GM23338 (cell line): Measurements from ENCODE around the gene NECAP2. TPM values are rescaled to one million over a fixed set of nuclear protein-coding genes. Genes with fewer than 3 reads are reported as not detected.

Source experiments
- ATAC-seq: fragments of 200-7000 bp; cut with Tn5 transposase; 3 replicates; pipeline ENCODE4 v1.9.1; 2020
- DNase-seq: peaks from one replicate; pipeline ENCODE4 v3.0.0-alpha.2; 2015; ENCODE audit warnings: low spot score
- H2AFZ ChIP-seq: fragments of 200-600 bp; sonication (generic); 2 replicates; pipeline ENCODE4 v1.8.0; 2016; ENCODE audit warnings: antibody characterized with exemption, mild to moderate bottlenecking, moderate library complexity
- H3F3A ChIP-seq: fragments of 200-600 bp; sonication (generic); replicated peaks from 2 replicates; pipeline ENCODE4 v1.8.0; 2017; ENCODE audit warnings: antibody characterized with exemption, mixed run types, low read depth
- H3K27ac ChIP-seq: fragments of 200-600 bp; sonication (generic); 2 replicates; pipeline ENCODE4 v1.6.1; 2016; ENCODE audit warnings: low read depth
- H3K27me3 ChIP-seq: fragments of 200-600 bp; sonication (generic); 2 replicates; pipeline ENCODE4 v1.8.0; 2016; ENCODE audit warnings: mild to moderate bottlenecking, mixed run types, moderate library complexity; ENCODE audit not compliant: insufficient read depth
- H3K36me3 ChIP-seq: fragments of 200-600 bp; sonication (generic); 2 replicates; pipeline ENCODE4 v1.8.0; 2016; ENCODE audit warnings: mild to moderate bottlenecking; ENCODE audit not compliant: insufficient read depth
- H3K4me1 ChIP-seq: fragments of 200-600 bp; sonication (generic); 2 replicates; pipeline ENCODE4 v1.8.0; 2016; ENCODE audit warnings: mild to moderate bottlenecking, moderate library complexity; ENCODE audit not compliant: insufficient read depth
- H3K4me2 ChIP-seq: fragments of 200-600 bp; sonication (generic); 2 replicates; pipeline ENCODE4 v1.7.1; 2017; ENCODE audit warnings: mixed run types
- H3K4me3 ChIP-seq: fragments of 200-600 bp; sonication (generic); 2 replicates; pipeline ENCODE4 v1.6.1; 2016; ENCODE audit warnings: mixed run types
- H3K79me2 ChIP-seq: fragments of 200-600 bp; sonication (generic); replicated peaks from 2 replicates; pipeline ENCODE4 v1.8.0; 2017; ENCODE audit warnings: mild to moderate bottlenecking; ENCODE audit not compliant: insufficient read depth
- H3K9me2 ChIP-seq: fragments of 200-600 bp; sonication (generic); 2 replicates; pipeline ENCODE4 v1.8.0; 2017; ENCODE audit not compliant: insufficient read depth
- H4K20me1 ChIP-seq: fragments of 200-600 bp; sonication (generic); replicated peaks from 2 replicates; pipeline ENCODE4 v1.8.0; 2017; ENCODE audit warnings: mild to moderate bottlenecking; ENCODE audit not compliant: insufficient read depth
- H3K27ac Mint-ChIP-seq: 2 replicates; pipeline ENCODE4 v1.8.0; 2020; ENCODE audit warnings: inconsistent platforms, mild to moderate bottlenecking, moderate library complexity, mixed read lengths
- H3K27me3 Mint-ChIP-seq: 3 replicates; pipeline ENCODE4 v1.8.0; 2022; ENCODE audit warnings: low read depth, mild to moderate bottlenecking, moderate library complexity, mixed read lengths, inconsistent platforms; ENCODE audit not compliant: insufficient read depth, poor library complexity
- H3K36me3 Mint-ChIP-seq: 3 replicates; pipeline ENCODE4 v1.8.0; 2021; ENCODE audit warnings: low read depth, mild to moderate bottlenecking, inconsistent platforms, moderate library complexity, mixed read lengths
- H3K4me1 Mint-ChIP-seq: 3 replicates; pipeline ENCODE4 v1.8.0; 2020; ENCODE audit warnings: mild to moderate bottlenecking, inconsistent platforms, mixed read lengths
- H3K4me3 Mint-ChIP-seq: 3 replicates; pipeline ENCODE4 v1.8.0; 2021; ENCODE audit warnings: moderate library complexity, mild to moderate bottlenecking, inconsistent platforms, mixed read lengths
- H3K9me3 Mint-ChIP-seq: 3 replicates; pipeline ENCODE4 v1.8.0; 2020; ENCODE audit warnings: moderate library complexity, mild to moderate bottlenecking, inconsistent platforms, mixed read lengths
- CREB1 ChIP-seq: fragments of 250-450 bp; sonication (Bioruptor Pico); IDR thresholded peaks from 2 replicates; pipeline ENCODE4 v1.5.0; 2020; ENCODE audit warnings: low read depth, mild to moderate bottlenecking, moderate library complexity
- EZH2 ChIP-seq: fragments of 200-600 bp; sonication (generic); IDR thresholded peaks from one replicate; pipeline ENCODE4 v1.8.0; 2017; ENCODE audit warnings: antibody characterized with exemption, mild to moderate bottlenecking, low read depth; ENCODE audit not compliant: unreplicated experiment
- EZH2phosphoT487 ChIP-seq: fragments of 200-600 bp; sonication (generic); IDR thresholded peaks from one replicate; pipeline ENCODE4 v1.8.1; 2018; ENCODE audit warnings: antibody characterized with exemption; ENCODE audit not compliant: unreplicated experiment
- NANOG ChIP-seq: IDR thresholded peaks from 2 replicates; pipeline ENCODE4 v1.6.1; 2016; ENCODE audit warnings: antibody characterized with exemption, borderline replicate concordance
- POLR2AphosphoS5 ChIP-seq: IDR thresholded peaks from 2 replicates; pipeline ENCODE4 v1.6.1; 2016; ENCODE audit warnings: antibody characterized with exemption, low read depth
- STAT1 ChIP-seq: IDR thresholded peaks from one replicate; pipeline ENCODE4 v1.6.1; 2016; ENCODE audit warnings: antibody characterized with exemption; ENCODE audit not compliant: unreplicated experiment
- ZNF114 ChIP-seq: fragments of 250-450 bp; sonication (Bioruptor Pico); IDR thresholded peaks from 2 replicates; pipeline ENCODE4 v1.5.0; 2020; ENCODE audit warnings: mild to moderate bottlenecking, moderate library complexity
- ZNF331 ChIP-seq: fragments of 250-450 bp; sonication (Bioruptor Pico); IDR thresholded peaks from 2 replicates; pipeline ENCODE4 v1.5.0; 2020; ENCODE audit warnings: low read depth, mild to moderate bottlenecking, moderate library complexity
- polyA plus RNA-seq: library from polyadenylated mRNA; unstranded; fragments of >200 nt; fragmentation: Nextera tagmentation; extraction: Ambion mirVana; gene quantifications from 2 replicates; pipeline ENCODE4 v1.2.1, GENCODE V29; 2016
- total RNA-seq: library from RNA; depleted of rRNA; stranded (reverse); fragments of >200 nt; shearing (Covaris generic); gene quantifications from 2 replicates; pipeline ENCODE4 v1.2.3, GENCODE V29; 2014
- TF ChIP-seq, protein P1 (sequence below): IDR thresholded peaks from 2 replicates; pipeline ENCODE4 v1.6.1; 2016; ENCODE audit warnings: antibody characterized with exemption
- TF ChIP-seq, protein P2 (sequence below): IDR thresholded peaks from one replicate; pipeline ENCODE4 v1.6.1; 2018; ENCODE audit warnings: antibody characterized with exemption; ENCODE audit not compliant: unreplicated experiment
- TF ChIP-seq, protein P3 (sequence below): fragments of 250-450 bp; sonication (Bioruptor Pico); IDR thresholded peaks from 2 replicates; pipeline ENCODE4 v1.5.0; 2020; ENCODE audit warnings: mild to moderate bottlenecking, moderate library complexity
- TF ChIP-seq, protein P4 (sequence below), 2 experiments: fragments of 200-600 bp in 1 of 2; sonication (generic) in 1 of 2; conservative IDR thresholded peaks; 2 replicates each; pipeline versions ENCODE4 v1.5.1 to v1.6.1; 2016 to 2017; ENCODE audit warnings: antibody characterized with exemption in 2 of 2, low read depth in 2 of 2, mild to moderate bottlenecking in 2 of 2, moderate library complexity in 1 of 2

The NECAP2 gene
- total and polyA plus RNA-seq, 2 experiments from 2014 or later, result 20.2 to 28.9 TPM

DNA sequence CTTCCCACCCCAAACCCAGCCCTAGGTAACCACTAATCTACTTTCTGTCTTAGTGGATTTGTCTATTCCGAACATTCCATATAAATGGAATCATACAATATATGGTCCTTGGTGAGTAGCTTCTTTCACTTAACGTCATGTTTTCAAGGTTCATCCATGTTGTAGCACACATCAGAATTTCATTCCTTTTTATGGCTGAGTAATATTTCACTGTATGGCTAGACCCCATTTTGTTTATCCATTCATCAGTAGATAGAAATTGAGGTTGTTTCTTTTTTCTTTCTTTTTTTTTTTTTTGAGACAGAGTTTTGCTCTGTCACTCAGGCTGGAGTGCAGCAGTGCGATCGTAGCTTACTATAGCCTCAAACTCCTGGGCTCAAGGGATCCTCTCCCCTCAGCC is 6.5 kb upstream of the NECAP2 start:
- Histone ChIP-seq H2AFZ (no peak overlapping the region), H3K36me3 (no peaks in the 10 kb centered on the region), H3K4me2 (no peak overlapping the region), H3K79me2 (no peaks in the 10 kb centered on the region), H3K9me2 (no peaks in the 10 kb centered on the region), H3F3A (no peaks in the 10 kb centered on the region), H3K27me3 (no peaks in the 10 kb centered on the region), H3K27ac (no peak overlapping the region), H3K4me1 (no peaks in the 10 kb centered on the region), H3K4me3 (no peak overlapping the region), H4K20me1 (no peaks in the 10 kb centered on the region)
- Mint-ChIP-seq H3K4me1 (peaks cover 4% of the 10 kb centered on the region), H3K9me3 (no peaks in the 10 kb centered on the region), H3K27ac (no peak overlapping the region), H3K4me3 (no peak overlapping the region), H3K36me3 (no peaks in the 10 kb centered on the region), H3K27me3 (peaks cover 9% of the 10 kb centered on the region)
- no peak for TF ChIP-seq ZNF331 (CRISPR knock-in tag)
- TF ChIP-seq, protein P1, sequence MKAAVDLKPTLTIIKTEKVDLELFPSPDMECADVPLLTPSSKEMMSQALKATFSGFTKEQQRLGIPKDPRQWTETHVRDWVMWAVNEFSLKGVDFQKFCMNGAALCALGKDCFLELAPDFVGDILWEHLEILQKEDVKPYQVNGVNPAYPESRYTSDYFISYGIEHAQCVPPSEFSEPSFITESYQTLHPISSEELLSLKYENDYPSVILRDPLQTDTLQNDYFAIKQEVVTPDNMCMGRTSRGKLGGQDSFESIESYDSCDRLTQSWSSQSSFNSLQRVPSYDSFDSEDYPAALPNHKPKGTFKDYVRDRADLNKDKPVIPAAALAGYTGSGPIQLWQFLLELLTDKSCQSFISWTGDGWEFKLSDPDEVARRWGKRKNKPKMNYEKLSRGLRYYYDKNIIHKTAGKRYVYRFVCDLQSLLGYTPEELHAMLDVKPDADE, result no peak
- no peak for TF ChIP-seq CREB1 (CRISPR knock-in tag)
- TF ChIP-seq, protein P2, sequence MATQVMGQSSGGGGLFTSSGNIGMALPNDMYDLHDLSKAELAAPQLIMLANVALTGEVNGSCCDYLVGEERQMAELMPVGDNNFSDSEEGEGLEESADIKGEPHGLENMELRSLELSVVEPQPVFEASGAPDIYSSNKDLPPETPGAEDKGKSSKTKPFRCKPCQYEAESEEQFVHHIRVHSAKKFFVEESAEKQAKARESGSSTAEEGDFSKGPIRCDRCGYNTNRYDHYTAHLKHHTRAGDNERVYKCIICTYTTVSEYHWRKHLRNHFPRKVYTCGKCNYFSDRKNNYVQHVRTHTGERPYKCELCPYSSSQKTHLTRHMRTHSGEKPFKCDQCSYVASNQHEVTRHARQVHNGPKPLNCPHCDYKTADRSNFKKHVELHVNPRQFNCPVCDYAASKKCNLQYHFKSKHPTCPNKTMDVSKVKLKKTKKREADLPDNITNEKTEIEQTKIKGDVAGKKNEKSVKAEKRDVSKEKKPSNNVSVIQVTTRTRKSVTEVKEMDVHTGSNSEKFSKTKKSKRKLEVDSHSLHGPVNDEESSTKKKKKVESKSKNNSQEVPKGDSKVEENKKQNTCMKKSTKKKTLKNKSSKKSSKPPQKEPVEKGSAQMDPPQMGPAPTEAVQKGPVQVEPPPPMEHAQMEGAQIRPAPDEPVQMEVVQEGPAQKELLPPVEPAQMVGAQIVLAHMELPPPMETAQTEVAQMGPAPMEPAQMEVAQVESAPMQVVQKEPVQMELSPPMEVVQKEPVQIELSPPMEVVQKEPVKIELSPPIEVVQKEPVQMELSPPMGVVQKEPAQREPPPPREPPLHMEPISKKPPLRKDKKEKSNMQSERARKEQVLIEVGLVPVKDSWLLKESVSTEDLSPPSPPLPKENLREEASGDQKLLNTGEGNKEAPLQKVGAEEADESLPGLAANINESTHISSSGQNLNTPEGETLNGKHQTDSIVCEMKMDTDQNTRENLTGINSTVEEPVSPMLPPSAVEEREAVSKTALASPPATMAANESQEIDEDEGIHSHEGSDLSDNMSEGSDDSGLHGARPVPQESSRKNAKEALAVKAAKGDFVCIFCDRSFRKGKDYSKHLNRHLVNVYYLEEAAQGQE, result no peak
- no peak for TF ChIP-seq POLR2AphosphoS5
- no peak for TF ChIP-seq NANOG
- no peak for TF ChIP-seq ZNF114
- no peak for TF ChIP-seq EZH2phosphoT487
- TF ChIP-seq, protein P3, sequence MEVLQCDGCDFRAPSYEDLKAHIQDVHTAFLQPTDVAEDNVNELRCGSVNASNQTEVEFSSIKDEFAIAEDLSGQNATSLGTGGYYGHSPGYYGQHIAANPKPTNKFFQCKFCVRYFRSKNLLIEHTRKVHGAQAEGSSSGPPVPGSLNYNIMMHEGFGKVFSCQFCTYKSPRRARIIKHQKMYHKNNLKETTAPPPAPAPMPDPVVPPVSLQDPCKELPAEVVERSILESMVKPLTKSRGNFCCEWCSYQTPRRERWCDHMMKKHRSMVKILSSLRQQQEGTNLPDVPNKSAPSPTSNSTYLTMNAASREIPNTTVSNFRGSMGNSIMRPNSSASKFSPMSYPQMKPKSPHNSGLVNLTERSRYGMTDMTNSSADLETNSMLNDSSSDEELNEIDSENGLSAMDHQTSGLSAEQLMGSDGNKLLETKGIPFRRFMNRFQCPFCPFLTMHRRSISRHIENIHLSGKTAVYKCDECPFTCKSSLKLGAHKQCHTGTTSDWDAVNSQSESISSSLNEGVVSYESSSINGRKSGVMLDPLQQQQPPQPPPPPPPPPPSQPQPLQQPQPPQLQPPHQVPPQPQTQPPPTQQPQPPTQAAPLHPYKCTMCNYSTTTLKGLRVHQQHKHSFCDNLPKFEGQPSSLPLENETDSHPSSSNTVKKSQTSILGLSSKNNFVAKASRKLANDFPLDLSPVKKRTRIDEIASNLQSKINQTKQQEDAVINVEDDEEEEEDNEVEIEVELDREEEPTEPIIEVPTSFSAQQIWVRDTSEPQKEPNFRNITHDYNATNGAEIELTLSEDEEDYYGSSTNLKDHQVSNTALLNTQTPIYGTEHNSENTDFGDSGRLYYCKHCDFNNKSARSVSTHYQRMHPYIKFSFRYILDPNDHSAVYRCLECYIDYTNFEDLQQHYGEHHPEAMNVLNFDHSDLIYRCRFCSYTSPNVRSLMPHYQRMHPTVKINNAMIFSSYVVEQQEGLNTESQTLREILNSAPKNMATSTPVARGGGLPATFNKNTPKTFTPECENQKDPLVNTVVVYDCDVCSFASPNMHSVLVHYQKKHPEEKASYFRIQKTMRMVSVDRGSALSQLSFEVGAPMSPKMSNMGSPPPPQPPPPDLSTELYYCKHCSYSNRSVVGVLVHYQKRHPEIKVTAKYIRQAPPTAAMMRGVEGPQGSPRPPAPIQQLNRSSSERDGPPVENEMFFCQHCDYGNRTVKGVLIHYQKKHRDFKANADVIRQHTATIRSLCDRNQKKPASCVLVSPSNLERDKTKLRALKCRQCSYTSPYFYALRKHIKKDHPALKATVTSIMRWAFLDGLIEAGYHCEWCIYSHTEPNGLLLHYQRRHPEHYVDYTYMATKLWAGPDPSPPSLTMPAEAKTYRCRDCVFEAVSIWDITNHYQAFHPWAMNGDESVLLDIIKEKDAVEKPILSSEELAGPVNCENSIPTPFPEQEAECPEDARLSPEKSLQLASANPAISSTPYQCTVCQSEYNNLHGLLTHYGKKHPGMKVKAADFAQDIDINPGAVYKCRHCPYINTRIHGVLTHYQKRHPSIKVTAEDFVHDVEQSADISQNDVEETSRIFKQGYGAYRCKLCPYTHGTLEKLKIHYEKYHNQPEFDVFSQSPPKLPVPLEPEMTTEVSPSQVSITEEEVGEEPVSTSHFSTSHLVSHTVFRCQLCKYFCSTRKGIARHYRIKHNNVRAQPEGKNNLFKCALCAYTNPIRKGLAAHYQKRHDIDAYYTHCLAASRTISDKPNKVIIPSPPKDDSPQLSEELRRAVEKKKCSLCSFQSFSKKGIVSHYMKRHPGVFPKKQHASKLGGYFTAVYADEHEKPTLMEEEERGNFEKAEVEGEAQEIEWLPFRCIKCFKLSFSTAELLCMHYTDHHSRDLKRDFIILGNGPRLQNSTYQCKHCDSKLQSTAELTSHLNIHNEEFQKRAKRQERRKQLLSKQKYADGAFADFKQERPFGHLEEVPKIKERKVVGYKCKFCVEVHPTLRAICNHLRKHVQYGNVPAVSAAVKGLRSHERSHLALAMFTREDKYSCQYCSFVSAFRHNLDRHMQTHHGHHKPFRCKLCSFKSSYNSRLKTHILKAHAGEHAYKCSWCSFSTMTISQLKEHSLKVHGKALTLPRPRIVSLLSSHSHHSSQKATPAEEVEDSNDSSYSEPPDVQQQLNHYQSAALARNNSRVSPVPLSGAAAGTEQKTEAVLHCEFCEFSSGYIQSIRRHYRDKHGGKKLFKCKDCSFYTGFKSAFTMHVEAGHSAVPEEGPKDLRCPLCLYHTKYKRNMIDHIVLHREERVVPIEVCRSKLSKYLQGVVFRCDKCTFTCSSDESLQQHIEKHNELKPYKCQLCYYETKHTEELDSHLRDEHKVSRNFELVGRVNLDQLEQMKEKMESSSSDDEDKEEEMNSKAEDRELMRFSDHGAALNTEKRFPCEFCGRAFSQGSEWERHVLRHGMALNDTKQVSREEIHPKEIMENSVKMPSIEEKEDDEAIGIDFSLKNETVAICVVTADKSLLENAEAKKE (CRISPR knock-in tag), result no peak
- TF ChIP-seq, protein P4, sequence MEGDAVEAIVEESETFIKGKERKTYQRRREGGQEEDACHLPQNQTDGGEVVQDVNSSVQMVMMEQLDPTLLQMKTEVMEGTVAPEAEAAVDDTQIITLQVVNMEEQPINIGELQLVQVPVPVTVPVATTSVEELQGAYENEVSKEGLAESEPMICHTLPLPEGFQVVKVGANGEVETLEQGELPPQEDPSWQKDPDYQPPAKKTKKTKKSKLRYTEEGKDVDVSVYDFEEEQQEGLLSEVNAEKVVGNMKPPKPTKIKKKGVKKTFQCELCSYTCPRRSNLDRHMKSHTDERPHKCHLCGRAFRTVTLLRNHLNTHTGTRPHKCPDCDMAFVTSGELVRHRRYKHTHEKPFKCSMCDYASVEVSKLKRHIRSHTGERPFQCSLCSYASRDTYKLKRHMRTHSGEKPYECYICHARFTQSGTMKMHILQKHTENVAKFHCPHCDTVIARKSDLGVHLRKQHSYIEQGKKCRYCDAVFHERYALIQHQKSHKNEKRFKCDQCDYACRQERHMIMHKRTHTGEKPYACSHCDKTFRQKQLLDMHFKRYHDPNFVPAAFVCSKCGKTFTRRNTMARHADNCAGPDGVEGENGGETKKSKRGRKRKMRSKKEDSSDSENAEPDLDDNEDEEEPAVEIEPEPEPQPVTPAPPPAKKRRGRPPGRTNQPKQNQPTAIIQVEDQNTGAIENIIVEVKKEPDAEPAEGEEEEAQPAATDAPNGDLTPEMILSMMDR (conservative IDR thresholded peaks at IDR 0.05; ENCODE audit: low read depth in 2 of 2), result no peak
- TF ChIP-seq EZH2, result no peak
- TF ChIP-seq STAT1, result no peak
- ATAC-seq, result no peak
- no peak for DNase-seq
